Body of pancreas (tissue), 4 donors: ENCODE data around the gene INHBC. TPM values are rescaled to one million over a fixed set of nuclear protein-coding genes. Genes with fewer than 3 reads are reported as not detected.

ENCODE experiments used
- ATAC-seq: fragments of 150-250 bp; one replicate; pipeline ENCODE4 v1.9.1; 2016
- DNase-seq, 4 donors: peaks; one replicate each; pipeline ENCODE4 v3.0.0-alpha.2; 2019
- H3K27ac ChIP-seq, 4 donors: fragments of 200-600 bp; sonication (generic); 1 replicate in 3 of 4; 2 replicates in 1 of 4; pipeline versions ENCODE4 v1.5.1 to v1.6.1; 2016 to 2019; ENCODE audit warnings: mild to moderate bottlenecking in 1 of 4, mixed read lengths in 1 of 4, moderate library complexity in 1 of 4
- H3K27me3 ChIP-seq, 2 donors: fragments of 200-600 bp; sonication (generic); one replicate each; pipeline ENCODE4 v1.6.0; 2016; ENCODE audit warnings: mild to moderate bottlenecking in 1 of 2
- H3K36me3 ChIP-seq, 2 donors: fragments of 200-600 bp; sonication (generic); replicated peaks in 1 of 2; 2 replicates each; pipeline ENCODE4 v1.5.1; 2016; ENCODE audit warnings: low read depth in 2 of 2; ENCODE audit not compliant: insufficient read depth in 1 of 2
- H3K4me1 ChIP-seq: fragments of 200-600 bp; sonication (generic); one replicate; pipeline ENCODE4 v1.6.0; 2016
- H3K4me3 ChIP-seq, 2 donors: fragments of 200-600 bp; sonication (generic); 1 replicate in 1 of 2; 2 replicates in 1 of 2; pipeline ENCODE4 v1.5.1; 2016 to 2019
- H3K9me3 ChIP-seq, 3 donors: fragments of 200-600 bp; sonication (generic); 1 replicate in 2 of 3; 2 replicates in 1 of 3; pipeline ENCODE4 v1.5.1; 2016
- CTCF ChIP-seq, 7 experiments: fragments of 450-650 bp in 4 of 7; fragments of 200-600 bp in 3 of 7; sonication (generic) in 3 of 7; IDR thresholded peaks; one replicate each; pipeline ENCODE4 v1.5.1; 2016 to 2019; ENCODE audit warnings: antibody characterized with exemption in 7 of 7
- POLR2A ChIP-seq, 3 donors: fragments of 450-650 bp; IDR thresholded peaks; one replicate each; pipeline ENCODE4 v1.6.1; 2016; ENCODE audit warnings: antibody characterized with exemption in 3 of 3, mild to moderate bottlenecking in 2 of 3
- WGBS, 2 donors: methylation state at CpG; one replicate each; pipeline ENCODE4 v1.1.5; 2017; 5-methylcytosine and 5-hydroxymethylcytosine counted together
- intact Hi-C: fragments of 100-400 bp; cut with DNase I; formaldehyde crosslinking; loops from one replicate; pipeline ENCODE4 v1.15.1; 2023
- total RNA-seq, 2 donors: library from RNA; depleted of rRNA; stranded (reverse); fragments of >200 nt; gene quantifications; one replicate each; pipeline ENCODE4 v1.1.0, GENCODE V29; 2016

Gene INHBC
- total RNA-seq, 2 donors from 2014 or later = not detected

GRCh38 chr12:57470286-57470969 is 35.8 kb downstream of the INHBC start:
- Histone ChIP-seq H3K4me1 (peaks cover 5% of the 10 kb centered on the region), H3K27me3 (peaks cover 0 to 5% of the 10 kb centered on the region in 2 donors), H3K27ac (no peak overlapping the region), H3K9me3 (no peaks in the 10 kb centered on the region), H3K4me3 (no peak overlapping the region), H3K36me3 (no peaks in the 10 kb centered on the region)
- no peak for ATAC-seq
- TF ChIP-seq POLR2A (IDR thresholded peaks at IDR 0.05) = no peak
- TF ChIP-seq CTCF (IDR thresholded peaks at IDR 0.05) = no peak
- no peak for DNase-seq
- intact Hi-C loops = no loop called here
- WGBS, 2 donors = 84 to 92% methylated on average over 7 to 14 of the region's 14 CpGs

- Histone ChIP-seq H3K4me3 (no peak overlapping the region), H3K9me3 (no peaks in the 10 kb centered on the region), H3K36me3 (no peaks in the 10 kb centered on the region), H3K27ac (no peak overlapping the region), H3K27me3 (peaks cover 0 to 9% of the 10 kb centered on the region in 2 donors), H3K4me1 (peaks cover 12% of the 10 kb centered on the region)
- intact Hi-C loops = no loop called here
- ATAC-seq = no peak
- DNase-seq = no peak
- TF ChIP-seq CTCF (IDR thresholded peaks at IDR 0.05) (no peak), POLR2A (IDR thresholded peaks at IDR 0.05) (no peak)
- 84 to 86% methylated on average over 1 to 4 of the region's 4 CpGs for WGBS, 2 donors
Measured at GRCh38 chr12:57470970-57471656, 36.5 kb downstream of the INHBC start.

GRCh38 chr12:57471661-57472060 is 37.1 kb downstream of the INHBC start:
- H3K27ac ChIP-seq = no peak overlapping the region
- intact Hi-C loops = no loop called here
- no peak overlapping the region for H3K4me3 ChIP-seq
- no peak for TF ChIP-seq POLR2A (IDR thresholded peaks at IDR 0.05)
- no peak for TF ChIP-seq CTCF (IDR thresholded peaks at IDR 0.05)
- peaks cover 15% of the 10 kb centered on the region for H3K4me1 ChIP-seq
- 75% methylated on average over 3 of the region's 3 CpGs; no CpG with 5 or more reads in 1 of the 2 donors for WGBS, 2 donors
- H3K9me3 ChIP-seq = no peaks in the 10 kb centered on the region
- no peak for ATAC-seq
- H3K36me3 ChIP-seq = no peaks in the 10 kb centered on the region
- peaks cover 0 to 15% of the 10 kb centered on the region in 2 donors for H3K27me3 ChIP-seq
- DNase-seq = no peak

- Histone ChIP-seq H3K4me3 (no peak overlapping the region), H3K36me3 (no peaks in the 10 kb centered on the region), H3K27ac (no peak overlapping the region), H3K9me3 (no peaks in the 10 kb centered on the region), H3K27me3 (peaks cover 0 to 17% of the 10 kb centered on the region in 2 donors), H3K4me1 (peaks cover 15% of the 10 kb centered on the region)
- ATAC-seq = no peak
- no peak for DNase-seq
- TF ChIP-seq CTCF (IDR thresholded peaks at IDR 0.05) (no peak), POLR2A (IDR thresholded peaks at IDR 0.05) (no peak)
- intact Hi-C loops = no loop called here
- 80 to 84% methylated on average over 3 of the region's 3 CpGs for whole genome bisulfite sequencing, 2 donors
Measured at GRCh38 chr12:57472391-57472790, 37.8 kb downstream of the INHBC start.
